HG03378 (cell line): ENCODE measurements around the gene SELENOI.

ENCODE experiments used
- ATAC-seq: cut with Tn5 transposase; IDR thresholded peaks from one replicate; pipeline ENCODE4 v1.9.1; 2021; ENCODE audit warnings: mild to moderate bottlenecking, moderate library complexity; ENCODE audit not compliant: unreplicated experiment

The SELENOI gene

GRCh38 chr2:26401739-26402541, 56.0 kb downstream of the SELENOI start, which contains the start of gene DRC1:
DRC1 (plus strand) TSS chr2:26401920; CDS start chr2:26401990, 70 bp downstream.
- ATAC-seq: no peak

- no peak for ATAC-seq
Observed at GRCh38 chr2:26407526-26407925, 61.6 kb downstream of the SELENOI start.

GRCh38 chr2:26409785-26410184, 63.8 kb downstream of the SELENOI start:
- no peak for ATAC-seq

GRCh38 chr2:26410764-26411243, 64.9 kb downstream of the SELENOI start:
- no peak for ATAC-seq

GRCh38 chr2:26411419-26411818, 65.5 kb downstream of the SELENOI start:
- no peak for ATAC-seq

GRCh38 chr2:26412091-26412673, 66.2 kb downstream of the SELENOI start:
- ATAC-seq: no peak

- no peak for ATAC-seq
Observed at GRCh38 chr2:26414311-26414710, 68.4 kb downstream of the SELENOI start.

- no peak for ATAC-seq
Observed at GRCh38 chr2:26421961-26422360, 76.0 kb downstream of the SELENOI start.

GRCh38 chr2:26422947-26423629, 77.1 kb downstream of the SELENOI start:
- no peak for ATAC-seq

GRCh38 chr2:26423750-26424149, 77.8 kb downstream of the SELENOI start:
- ATAC-seq: no peak

- no peak for ATAC-seq
Observed at GRCh38 chr2:26424221-26424620, 78.3 kb downstream of the SELENOI start.

- no peak for ATAC-seq
Observed at GRCh38 chr2:26428846-26429245, 82.9 kb downstream of the SELENOI start.

- ATAC-seq: no peak
Observed at GRCh38 chr2:26429779-26430578, 84.0 kb downstream of the SELENOI start.

GRCh38 chr2:26430826-26431225, 84.9 kb downstream of the SELENOI start:
- no peak for ATAC-seq

GRCh38 chr2:26432363-26432762, 86.4 kb downstream of the SELENOI start:
- ATAC-seq: no peak

- ATAC-seq: no peak
Observed at GRCh38 chr2:26432859-26433258, 86.9 kb downstream of the SELENOI start.

GRCh38 chr2:26435106-26435505, 89.2 kb downstream of the SELENOI start:
- ATAC-seq: no peak

GRCh38 chr2:26438526-26438925, 92.6 kb downstream of the SELENOI start:
- ATAC-seq: no peak

GRCh38 chr2:26438926-26439325, 93.0 kb downstream of the SELENOI start:
- ATAC-seq: no peak

- ATAC-seq: no peak
Observed at GRCh38 chr2:26442301-26442700, 96.4 kb downstream of the SELENOI start.

GRCh38 chr2:26442707-26443106, 96.8 kb downstream of the SELENOI start:
- ATAC-seq: no peak
